SK-N-SH treated with all-trans-retinoic acid at 6 μM for 48 hours (cell line): ENCODE data around the gene PHETA1.

ENCODE experiments used
- ATAC-seq: fragments of 200-7000 bp; cut with Tn5 transposase; 3 replicates; pipeline ENCODE4 v1.9.1; 2020; ENCODE audit warnings: mild to moderate bottlenecking, moderate library complexity
- ARNTL ChIP-seq: fragments of 450-650 bp; formaldehyde crosslinking; IDR thresholded peaks from 2 replicates; pipeline ENCODE4 v1.5.0; 2020; ENCODE audit warnings: low read depth, mild to moderate bottlenecking, moderate library complexity, borderline replicate concordance
- BACH2 ChIP-seq: fragments of 250-450 bp; sonication (Bioruptor Pico); IDR thresholded peaks from 2 replicates; pipeline ENCODE4 v1.9.0; 2021; ENCODE audit warnings: mild to moderate bottlenecking, borderline replicate concordance
- CSDC2 ChIP-seq: fragments of 250-450 bp; sonication (Bioruptor Pico); IDR thresholded peaks from 2 replicates; pipeline ENCODE4 v1.5.0; 2020; ENCODE audit warnings: mild to moderate bottlenecking, moderate library complexity
- ESRRG ChIP-seq: fragments of 250-450 bp; sonication (Bioruptor Pico); IDR thresholded peaks from 2 replicates; pipeline ENCODE4 v1.6.1; 2021; ENCODE audit warnings: mild to moderate bottlenecking
- GLIS3 ChIP-seq: fragments of 250-450 bp; sonication (Bioruptor Pico); IDR thresholded peaks from 2 replicates; pipeline ENCODE4 v1.5.0; 2020; ENCODE audit warnings: mild to moderate bottlenecking, moderate library complexity
- POU6F1 ChIP-seq: fragments of 250-450 bp; sonication (Bioruptor Pico); IDR thresholded peaks from 2 replicates; pipeline ENCODE4 v1.8.0; 2021; ENCODE audit warnings: low read depth, mild to moderate bottlenecking, moderate library complexity, borderline replicate concordance
- PPARA ChIP-seq: fragments of 250-450 bp; sonication (Bioruptor Pico); IDR thresholded peaks from 2 replicates; pipeline ENCODE4 v1.5.0; 2020; ENCODE audit warnings: mild to moderate bottlenecking, borderline replicate concordance
- RARB ChIP-seq: fragments of 250-450 bp; sonication (Bioruptor Pico); IDR thresholded peaks from 2 replicates; pipeline ENCODE4 v1.8.0; 2021; ENCODE audit warnings: mild to moderate bottlenecking, moderate library complexity
- SNAI2 ChIP-seq: fragments of 250-450 bp; sonication (Bioruptor Pico); IDR thresholded peaks from 2 replicates; pipeline ENCODE4 v1.5.0; 2020; ENCODE audit warnings: mild to moderate bottlenecking, moderate library complexity
- TCF4 ChIP-seq: fragments of 250-450 bp; sonication (Bioruptor Pico); IDR thresholded peaks from 2 replicates; pipeline ENCODE4 v1.8.0; 2021; ENCODE audit warnings: mild to moderate bottlenecking, moderate library complexity, borderline replicate concordance
- TOX ChIP-seq: fragments of 250-450 bp; sonication (Bioruptor Pico); IDR thresholded peaks from 2 replicates; pipeline ENCODE4 v1.8.0; 2021; ENCODE audit warnings: mild to moderate bottlenecking, moderate library complexity, borderline replicate concordance
- ZC3H10 ChIP-seq: fragments of 250-450 bp; sonication (Bioruptor Pico); IDR thresholded peaks from 2 replicates; pipeline ENCODE4 v1.5.1; 2021; ENCODE audit warnings: mild to moderate bottlenecking, moderate library complexity
- ZFP3 ChIP-seq: fragments of 250-450 bp; sonication (Bioruptor Pico); IDR thresholded peaks from 2 replicates; pipeline ENCODE4 v1.5.0; 2020; ENCODE audit warnings: mild to moderate bottlenecking, moderate library complexity
- ZFP30 ChIP-seq: fragments of 450-650 bp; formaldehyde crosslinking; IDR thresholded peaks from 2 replicates; pipeline ENCODE4 v1.5.0; 2022; ENCODE audit warnings: mild to moderate bottlenecking, moderate library complexity
- ZNF565 ChIP-seq: fragments of 450-650 bp; formaldehyde crosslinking; conservative IDR thresholded peaks from 2 replicates; pipeline ENCODE4 v1.5.0; 2020; ENCODE audit warnings: low read depth, mild to moderate bottlenecking, moderate library complexity
- ZNF70 ChIP-seq: fragments of 450-650 bp; formaldehyde crosslinking; IDR thresholded peaks from 2 replicates; pipeline ENCODE4 v1.5.0; 2020; ENCODE audit warnings: mild to moderate bottlenecking, moderate library complexity
- ZNF8 ChIP-seq: fragments of 450-650 bp; formaldehyde crosslinking; IDR thresholded peaks from 2 replicates; pipeline ENCODE4 v1.5.0; 2020; ENCODE audit warnings: mild to moderate bottlenecking, moderate library complexity
- TF ChIP-seq, protein P1 (sequence below): fragments of 250-450 bp; sonication (Bioruptor Pico); IDR thresholded peaks from 2 replicates; pipeline ENCODE4 v1.5.0; 2020; ENCODE audit warnings: mild to moderate bottlenecking, moderate library complexity
- TF ChIP-seq, protein P2 (sequence below): fragments of 250-450 bp; sonication (Bioruptor Pico); IDR thresholded peaks from 2 replicates; pipeline ENCODE4 v1.8.0; 2020; ENCODE audit warnings: mild to moderate bottlenecking, moderate library complexity, borderline replicate concordance

Gene PHETA1

GRCh38 chr12:111352296-111352993, 16.4 kb downstream of the PHETA1 start:
- no peak for TF ChIP-seq ZNF8 (CRISPR knock-in tag)
- TF ChIP-seq, protein P1, sequence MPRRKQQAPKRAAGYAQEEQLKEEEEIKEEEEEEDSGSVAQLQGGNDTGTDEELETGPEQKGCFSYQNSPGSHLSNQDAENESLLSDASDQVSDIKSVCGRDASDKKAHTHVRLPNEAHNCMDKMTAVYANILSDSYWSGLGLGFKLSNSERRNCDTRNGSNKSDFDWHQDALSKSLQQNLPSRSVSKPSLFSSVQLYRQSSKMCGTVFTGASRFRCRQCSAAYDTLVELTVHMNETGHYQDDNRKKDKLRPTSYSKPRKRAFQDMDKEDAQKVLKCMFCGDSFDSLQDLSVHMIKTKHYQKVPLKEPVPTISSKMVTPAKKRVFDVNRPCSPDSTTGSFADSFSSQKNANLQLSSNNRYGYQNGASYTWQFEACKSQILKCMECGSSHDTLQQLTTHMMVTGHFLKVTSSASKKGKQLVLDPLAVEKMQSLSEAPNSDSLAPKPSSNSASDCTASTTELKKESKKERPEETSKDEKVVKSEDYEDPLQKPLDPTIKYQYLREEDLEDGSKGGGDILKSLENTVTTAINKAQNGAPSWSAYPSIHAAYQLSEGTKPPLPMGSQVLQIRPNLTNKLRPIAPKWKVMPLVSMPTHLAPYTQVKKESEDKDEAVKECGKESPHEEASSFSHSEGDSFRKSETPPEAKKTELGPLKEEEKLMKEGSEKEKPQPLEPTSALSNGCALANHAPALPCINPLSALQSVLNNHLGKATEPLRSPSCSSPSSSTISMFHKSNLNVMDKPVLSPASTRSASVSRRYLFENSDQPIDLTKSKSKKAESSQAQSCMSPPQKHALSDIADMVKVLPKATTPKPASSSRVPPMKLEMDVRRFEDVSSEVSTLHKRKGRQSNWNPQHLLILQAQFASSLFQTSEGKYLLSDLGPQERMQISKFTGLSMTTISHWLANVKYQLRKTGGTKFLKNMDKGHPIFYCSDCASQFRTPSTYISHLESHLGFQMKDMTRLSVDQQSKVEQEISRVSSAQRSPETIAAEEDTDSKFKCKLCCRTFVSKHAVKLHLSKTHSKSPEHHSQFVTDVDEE (CRISPR knock-in tag), result no peak
- TF ChIP-seq, protein P2, sequence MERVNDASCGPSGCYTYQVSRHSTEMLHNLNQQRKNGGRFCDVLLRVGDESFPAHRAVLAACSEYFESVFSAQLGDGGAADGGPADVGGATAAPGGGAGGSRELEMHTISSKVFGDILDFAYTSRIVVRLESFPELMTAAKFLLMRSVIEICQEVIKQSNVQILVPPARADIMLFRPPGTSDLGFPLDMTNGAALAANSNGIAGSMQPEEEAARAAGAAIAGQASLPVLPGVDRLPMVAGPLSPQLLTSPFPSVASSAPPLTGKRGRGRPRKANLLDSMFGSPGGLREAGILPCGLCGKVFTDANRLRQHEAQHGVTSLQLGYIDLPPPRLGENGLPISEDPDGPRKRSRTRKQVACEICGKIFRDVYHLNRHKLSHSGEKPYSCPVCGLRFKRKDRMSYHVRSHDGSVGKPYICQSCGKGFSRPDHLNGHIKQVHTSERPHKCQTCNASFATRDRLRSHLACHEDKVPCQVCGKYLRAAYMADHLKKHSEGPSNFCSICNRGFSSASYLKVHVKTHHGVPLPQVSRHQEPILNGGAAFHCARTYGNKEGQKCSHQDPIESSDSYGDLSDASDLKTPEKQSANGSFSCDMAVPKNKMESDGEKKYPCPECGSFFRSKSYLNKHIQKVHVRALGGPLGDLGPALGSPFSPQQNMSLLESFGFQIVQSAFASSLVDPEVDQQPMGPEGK (CRISPR knock-in tag), result no peak
- TF ChIP-seq PPARA (CRISPR knock-in tag), result no peak
- no peak for TF ChIP-seq ZNF565 (CRISPR knock-in tag)
- TF ChIP-seq ARNTL (CRISPR knock-in tag), result no peak
- TF ChIP-seq SNAI2, result no peak
- TF ChIP-seq TCF4 (CRISPR knock-in tag), result no peak

DNA sequence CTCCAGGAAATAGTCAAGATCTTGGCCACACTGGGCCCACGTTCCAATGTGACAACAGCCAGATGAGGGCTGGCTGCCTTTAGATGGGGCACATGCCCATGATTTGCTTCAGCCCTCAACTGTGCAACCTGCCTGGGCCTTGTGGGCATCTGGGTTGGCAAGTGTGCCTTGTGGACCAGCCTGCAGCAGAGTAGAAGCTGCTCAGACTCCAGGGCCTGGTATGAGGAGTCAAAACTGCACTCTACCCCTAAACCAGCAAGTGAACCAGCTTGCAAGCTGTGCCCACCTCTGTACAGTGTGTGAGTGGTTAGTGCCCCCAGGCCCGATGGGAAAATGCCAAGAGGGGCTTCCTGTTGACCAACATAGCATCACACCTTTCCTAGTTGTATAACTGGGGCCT, 17.9 kb downstream of the PHETA1 start:
- TF ChIP-seq CSDC2 (CRISPR knock-in tag) (no peak), TCF4 (CRISPR knock-in tag) (no peak), PPARA (CRISPR knock-in tag) (no peak), ZNF70 (no peak)
- ATAC-seq, result no peak

More at GRCh38 chr12:111352296-111352993, 16.4 kb downstream of the PHETA1 start:
- ATAC-seq, result no peak

- ATAC-seq, result no peak
- TF ChIP-seq SNAI2 (no peak), TCF4 (CRISPR knock-in tag) (no peak), GLIS3 (CRISPR knock-in tag) (no peak), RARB (no peak), ZFP30 (CRISPR knock-in tag) (no peak), POU6F1 (CRISPR knock-in tag) (no peak), ZNF8 (CRISPR knock-in tag) (no peak), ARNTL (CRISPR knock-in tag) (no peak), PPARA (CRISPR knock-in tag) (no peak), TOX (no peak), ESRRG (no peak), CSDC2 (CRISPR knock-in tag) (no peak), ZC3H10 (CRISPR knock-in tag) (no peak), ZNF70 (no peak), BACH2 (CRISPR knock-in tag) (no peak), ZFP3 (CRISPR knock-in tag) (no peak)
- TF ChIP-seq, protein P1 (CRISPR knock-in tag), result no peak
- TF ChIP-seq, protein P2 (CRISPR knock-in tag), result no peak
Measured at GRCh38 chr12:111349748-111350520, 19.0 kb downstream of the PHETA1 start.
